Measurements from ENCODE around the gene TASOR. TPM values are rescaled to one million over a fixed set of nuclear protein-coding genes. Genes with fewer than 3 reads are reported as not detected.

TASOR gene
- total RNA-seq, 4 donors from 2014 or later = 61.5 to 90.2 (median 82.6) TPM

DNA sequence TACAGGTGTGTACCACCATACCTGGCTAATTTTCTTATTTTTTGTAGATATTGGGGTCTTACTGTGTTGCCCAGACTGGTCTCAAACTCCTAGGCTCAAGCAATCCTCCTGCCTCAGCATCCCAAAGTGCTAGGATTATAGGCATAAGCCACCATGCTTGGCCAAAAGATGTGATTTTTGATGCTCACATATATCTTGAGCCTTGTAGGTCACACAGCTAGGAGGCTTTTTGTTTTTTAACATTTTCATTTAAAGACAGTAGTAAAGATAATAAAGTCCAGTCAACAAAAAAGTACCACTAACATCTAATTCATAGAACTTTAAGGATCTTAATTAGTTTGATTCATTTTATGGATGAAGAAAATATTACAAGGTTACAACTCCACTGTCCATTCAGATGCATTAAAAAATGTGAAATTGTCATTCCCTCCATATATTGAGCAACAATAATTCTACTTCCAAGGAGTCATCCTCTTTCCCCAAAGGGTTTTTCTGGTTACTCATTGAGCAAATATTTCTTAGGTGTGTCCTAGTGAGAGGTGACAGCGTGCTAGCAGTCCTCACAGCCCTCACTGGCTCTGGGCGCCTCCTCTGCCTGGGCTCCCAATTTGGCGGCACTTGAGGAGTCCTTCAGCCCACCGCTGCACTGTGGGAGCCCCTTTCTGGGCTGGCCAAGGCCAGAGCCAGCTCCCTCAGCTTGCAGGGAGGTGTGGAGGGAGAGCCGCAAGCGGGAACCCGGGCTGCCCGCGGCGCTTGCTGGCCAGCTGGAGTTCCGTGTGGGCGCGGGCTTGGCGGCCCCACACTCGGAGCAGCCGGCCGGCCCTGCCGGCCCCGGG lies 8.3 kb upstream of the TASOR start:
- no peaks in the 10 kb centered on the region for H3K4me1 ChIP-seq
- H3K9me3 ChIP-seq = no peaks in the 10 kb centered on the region
- WGBS, 2 donors = 93 to 99% methylated on average over 9 to 19 of the region's 19 CpGs
- DNase-seq (ENCODE audit: low spot score in 2 of 2) = no peak
- no peaks in the 10 kb centered on the region for H3K27me3 ChIP-seq
- TF ChIP-seq EP300 (IDR thresholded peaks at IDR 0.05) (no peak), POLR2A (IDR thresholded peaks at IDR 0.05) (no peak)
- TF ChIP-seq, protein P1, sequence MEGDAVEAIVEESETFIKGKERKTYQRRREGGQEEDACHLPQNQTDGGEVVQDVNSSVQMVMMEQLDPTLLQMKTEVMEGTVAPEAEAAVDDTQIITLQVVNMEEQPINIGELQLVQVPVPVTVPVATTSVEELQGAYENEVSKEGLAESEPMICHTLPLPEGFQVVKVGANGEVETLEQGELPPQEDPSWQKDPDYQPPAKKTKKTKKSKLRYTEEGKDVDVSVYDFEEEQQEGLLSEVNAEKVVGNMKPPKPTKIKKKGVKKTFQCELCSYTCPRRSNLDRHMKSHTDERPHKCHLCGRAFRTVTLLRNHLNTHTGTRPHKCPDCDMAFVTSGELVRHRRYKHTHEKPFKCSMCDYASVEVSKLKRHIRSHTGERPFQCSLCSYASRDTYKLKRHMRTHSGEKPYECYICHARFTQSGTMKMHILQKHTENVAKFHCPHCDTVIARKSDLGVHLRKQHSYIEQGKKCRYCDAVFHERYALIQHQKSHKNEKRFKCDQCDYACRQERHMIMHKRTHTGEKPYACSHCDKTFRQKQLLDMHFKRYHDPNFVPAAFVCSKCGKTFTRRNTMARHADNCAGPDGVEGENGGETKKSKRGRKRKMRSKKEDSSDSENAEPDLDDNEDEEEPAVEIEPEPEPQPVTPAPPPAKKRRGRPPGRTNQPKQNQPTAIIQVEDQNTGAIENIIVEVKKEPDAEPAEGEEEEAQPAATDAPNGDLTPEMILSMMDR (IDR thresholded peaks at IDR 0.05) = no peak
- H3K36me3 ChIP-seq = no peaks in the 10 kb centered on the region
- no peak overlapping the region for H3K4me3 ChIP-seq
- H3K27ac ChIP-seq = no peak overlapping the region

DNA sequence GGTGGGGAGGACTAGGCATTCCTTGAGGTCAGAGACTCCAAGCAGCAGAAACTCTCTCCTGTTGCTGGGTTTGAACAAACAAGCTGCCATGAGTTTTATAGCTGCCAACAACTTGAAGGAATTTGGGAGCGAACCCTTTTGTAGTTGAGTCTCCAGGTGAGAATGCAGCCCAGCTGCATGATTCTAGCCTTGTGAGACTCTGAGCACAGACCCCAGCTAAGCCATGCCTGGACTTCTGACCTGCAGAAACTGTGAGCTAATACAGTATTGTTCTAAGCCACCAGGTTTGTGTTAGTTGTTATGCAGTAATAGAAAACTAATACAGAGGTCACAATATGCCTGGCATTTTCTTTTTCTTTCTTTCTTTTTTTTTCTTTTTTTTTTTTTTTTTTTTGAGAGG lies 6.2 kb upstream of the TASOR start:
- H3K4me3 ChIP-seq = no peak overlapping the region
- TF ChIP-seq, protein P1 (IDR thresholded peaks at IDR 0.05) = no peak
- no peak for TF ChIP-seq EP300 (IDR thresholded peaks at IDR 0.05)
- TF ChIP-seq POLR2A (IDR thresholded peaks at IDR 0.05) = no peak
- no peaks in the 10 kb centered on the region for H3K36me3 ChIP-seq
- 93 to 94% methylated on average over 1 of the region's 1 CpG for WGBS, 2 donors
- no peak overlapping the region for H3K27ac ChIP-seq
- no peak for DNase-seq (ENCODE audit: low spot score in 2 of 2)
- H3K27me3 ChIP-seq = no peaks in the 10 kb centered on the region
- no peaks in the 10 kb centered on the region for H3K9me3 ChIP-seq
- no peaks in the 10 kb centered on the region for H3K4me1 ChIP-seq

DNA sequence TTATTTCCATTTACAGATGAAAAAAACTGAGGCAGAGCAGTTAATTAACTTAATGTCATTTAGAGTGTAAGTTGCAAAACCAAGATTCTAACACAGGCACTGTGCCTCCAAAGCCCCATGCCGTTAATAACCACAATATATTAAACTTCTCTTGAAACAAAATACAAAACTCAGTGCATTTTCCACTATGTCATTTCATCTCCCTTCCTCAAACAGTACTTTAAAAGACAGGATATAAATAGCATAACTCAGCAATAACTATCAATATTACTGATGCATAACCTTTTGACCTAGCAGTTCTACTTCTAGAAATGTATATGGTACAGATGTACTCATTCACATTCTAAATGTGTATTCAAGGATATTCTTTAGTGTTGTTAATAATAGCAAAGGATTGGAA lies 5.1 kb upstream of the TASOR start:
- Histone ChIP-seq H3K4me3 (no peak overlapping the region), H3K9me3 (no peaks in the 10 kb centered on the region), H3K27ac (no peak overlapping the region), H3K4me1 (peaks cover 0 to 6% (median 2%) of the 10 kb centered on the region in 4 donors), H3K27me3 (no peaks in the 10 kb centered on the region), H3K36me3 (no peaks in the 10 kb centered on the region)
- TF ChIP-seq, protein P1 (IDR thresholded peaks at IDR 0.05) = no peak
- TF ChIP-seq POLR2A (IDR thresholded peaks at IDR 0.05) (no peak), EP300 (IDR thresholded peaks at IDR 0.05) (no peak)
- no peak for DNase-seq (ENCODE audit: low spot score in 2 of 2)
- WGBS, 2 donors = 68 to 71% methylated on average over 1 of the region's 1 CpG

DNA sequence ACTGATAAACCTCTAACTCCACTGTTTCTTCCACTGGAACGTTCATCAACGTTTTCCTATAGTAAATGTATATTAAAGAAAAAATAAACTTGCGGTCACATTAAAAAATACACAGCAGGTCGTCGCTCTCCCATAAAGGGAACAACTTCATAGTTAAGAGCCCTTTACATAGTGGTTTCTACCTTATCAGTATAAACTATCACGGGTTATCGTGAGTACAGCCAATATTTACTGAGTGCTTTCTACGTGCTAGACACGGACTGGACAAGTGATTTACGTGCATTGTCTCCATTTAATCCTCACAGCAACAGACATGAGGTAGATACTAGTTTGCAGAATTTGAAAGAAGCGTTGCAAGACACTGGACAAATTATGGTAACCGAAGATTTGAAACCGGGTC lies 964 bp upstream of the TASOR start:
- no peak overlapping the region for H3K27ac ChIP-seq
- peaks cover 0 to 3% (median 0%) of the 10 kb centered on the region in 3 donors for H3K36me3 ChIP-seq
- WGBS, 2 donors = 97% methylated on average over 13 of the region's 13 CpGs
- H3K27me3 ChIP-seq = no peaks in the 10 kb centered on the region
- no peak overlapping the region for H3K4me3 ChIP-seq
- H3K9me3 ChIP-seq = no peaks in the 10 kb centered on the region
- TF ChIP-seq, protein P1 (IDR thresholded peaks at IDR 0.05) = no peak
- TF ChIP-seq EP300 (IDR thresholded peaks at IDR 0.05) (no peak), POLR2A (IDR thresholded peaks at IDR 0.05) (no peak)
- H3K4me1 ChIP-seq = peaks cover 0 to 31% (median 13%) of the 10 kb centered on the region in 4 donors
- DNase-seq (ENCODE audit: low spot score in 2 of 2) = no peak

DNA sequence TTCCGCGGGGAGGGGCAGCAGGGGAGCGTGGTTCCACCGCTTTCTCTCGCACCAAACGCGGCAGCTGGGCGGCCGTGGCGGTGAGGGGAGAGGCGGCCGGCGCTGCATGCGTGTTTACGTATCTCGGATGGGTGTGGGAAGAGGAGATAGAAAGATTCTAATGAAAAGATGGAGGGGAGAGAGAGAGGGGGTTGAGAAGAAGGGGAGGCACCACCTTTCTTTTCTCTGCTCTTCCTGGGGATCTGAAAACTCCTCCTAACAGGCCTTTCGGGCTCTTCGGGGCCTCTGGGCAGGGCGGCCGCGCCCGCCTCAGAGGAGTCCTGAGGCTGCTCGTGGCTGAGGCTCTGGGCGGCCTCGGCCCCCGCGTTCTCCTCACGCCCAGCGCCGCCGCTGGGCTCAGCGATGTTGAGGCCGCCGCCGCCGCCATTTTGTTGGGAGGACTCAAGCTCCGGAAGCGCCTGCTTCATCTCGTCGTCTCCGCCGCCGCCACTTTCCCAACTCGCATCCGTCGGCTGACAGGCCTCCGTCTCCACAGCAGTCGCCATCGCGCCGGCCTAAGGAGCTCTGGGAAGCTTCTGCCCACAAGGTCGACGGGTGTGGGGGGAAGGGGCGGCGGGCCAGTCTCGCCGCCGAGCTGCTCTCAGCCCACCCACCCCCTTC lies 473 bp downstream of the TASOR start:
- WGBS, 2 donors = 0 to 1% methylated on average over 51 to 54 of the region's 58 CpGs
- peak overlapping the region; percentile 86 to 100 (median 99) for H3K27ac ChIP-seq
- peak overlapping the region; percentile 66 to 99 (median 88) for H3K4me3 ChIP-seq
- no peaks in the 10 kb centered on the region for H3K9me3 ChIP-seq
- H3K36me3 ChIP-seq = peaks cover 0 to 12% (median 0%) of the 10 kb centered on the region in 3 donors
- H3K27me3 ChIP-seq = no peaks in the 10 kb centered on the region
- DNase-seq (ENCODE audit: low spot score in 2 of 2) = peak; percentile 30 to 57
- TF ChIP-seq POLR2A (IDR thresholded peaks at IDR 0.05) (no peak), EP300 (IDR thresholded peaks at IDR 0.05) (peak in 1 of 2 donors; percentile 56)
- TF ChIP-seq, protein P1 (IDR thresholded peaks at IDR 0.05) = peak in 1 of 5 experiments; percentile 23
- peaks cover 0 to 42% (median 13%) of the 10 kb centered on the region in 4 donors for H3K4me1 ChIP-seq

Measured in tibial nerve (tissue), 4 donors.